Ishikawa (cell line): ENCODE results near the gene SORD.

ENCODE experiments used
- CEBPB ChIP-seq: IDR thresholded peaks from 2 replicates; pipeline ENCODE4 v1.6.1; 2012
- CREB1 ChIP-seq: IDR thresholded peaks from 2 replicates; pipeline ENCODE4 v1.6.1; 2012; ENCODE audit warnings: low read depth
- EGR1 ChIP-seq: IDR thresholded peaks from 2 replicates; pipeline ENCODE4 v1.6.1; 2012
- EP300 ChIP-seq: IDR thresholded peaks from 2 replicates; pipeline ENCODE4 v1.6.1; 2012; ENCODE audit warnings: borderline replicate concordance
- FOXM1 ChIP-seq: IDR thresholded peaks from 2 replicates; pipeline ENCODE4 v1.6.1; 2012; ENCODE audit warnings: low read depth, borderline replicate concordance
- MAX ChIP-seq: IDR thresholded peaks from 2 replicates; pipeline ENCODE4 v1.6.1; 2012
- NFIC ChIP-seq: IDR thresholded peaks from 2 replicates; pipeline ENCODE4 v1.6.1; 2012
- RAD21 ChIP-seq: IDR thresholded peaks from 2 replicates; pipeline ENCODE4 v1.6.1; 2012; ENCODE audit warnings: low read depth
- REST ChIP-seq: IDR thresholded peaks from 2 replicates; pipeline ENCODE4 v1.6.1; 2012; ENCODE audit warnings: low read depth, mild to moderate bottlenecking
- TAF1 ChIP-seq: IDR thresholded peaks from 2 replicates; pipeline ENCODE4 v1.6.1; 2012; ENCODE audit warnings: low read depth, mild to moderate bottlenecking
- TCF12 ChIP-seq: IDR thresholded peaks from 2 replicates; pipeline ENCODE4 v1.6.1; 2012; ENCODE audit warnings: low read depth
- TEAD4 ChIP-seq: IDR thresholded peaks from 2 replicates; pipeline ENCODE4 v1.6.1; 2012
- USF1 ChIP-seq: IDR thresholded peaks from 2 replicates; pipeline ENCODE4 v1.6.1; 2012
- YY1 ChIP-seq: IDR thresholded peaks from 2 replicates; pipeline ENCODE4 v1.6.1; 2012; ENCODE audit warnings: low read depth
- ZBTB7A ChIP-seq: IDR thresholded peaks from 2 replicates; pipeline ENCODE4 v1.6.1; 2012; ENCODE audit warnings: low read depth

Gene SORD

GRCh38 chr15:45022871-45023658 is at the start of gene SORD:
TSS of gene SORD (plus strand) at chr15:45023195. CDS start at chr15:45023284, 89 bp downstream.
- TF ChIP-seq USF1 (peak; percentile 30; the same call in 1 of the 2 replicates), NFIC (no peak), TEAD4 (no peak), YY1 (no peak), REST (no peak), TAF1 (peak; percentile 43; the same call in 1 of the 2 replicates), MAX (peak; percentile 98), EGR1 (no peak), ZBTB7A (peak; percentile 75; the same call in 1 of the 2 replicates), TCF12 (no peak)

GRCh38 chr15:44999105-44999504 is 23.9 kb upstream of the SORD start:
- TF ChIP-seq EGR1 (no peak), TAF1 (no peak), TEAD4 (no peak), REST (no peak), CEBPB (no peak), MAX (no peak), EP300 (no peak), USF1 (no peak), CREB1 (no peak), ZBTB7A (no peak), FOXM1 (no peak), TCF12 (no peak), NFIC (no peak), YY1 (no peak), RAD21 (no peak)

GRCh38 chr15:45009046-45009445 is 13.9 kb upstream of the SORD start:
- TF ChIP-seq TEAD4 (no peak), EP300 (no peak), MAX (no peak), EGR1 (no peak), CEBPB (no peak), RAD21 (no peak)

GRCh38 chr15:45021348-45021747 is 1.6 kb upstream of the SORD start:
- TF ChIP-seq RAD21 = no peak
- no peak for TF ChIP-seq CEBPB
- no peak for TF ChIP-seq ZBTB7A
- no peak for TF ChIP-seq TAF1
- TF ChIP-seq TEAD4 = no peak
- no peak for TF ChIP-seq YY1
- no peak for TF ChIP-seq FOXM1
- TF ChIP-seq EGR1 = no peak
- no peak for TF ChIP-seq USF1
- TF ChIP-seq NFIC = no peak
- no peak for TF ChIP-seq TCF12
- TF ChIP-seq CREB1 = no peak
- TF ChIP-seq MAX = no peak
- TF ChIP-seq REST = no peak
- TF ChIP-seq EP300 = no peak
